Liver (tissue), 9 donors: ENCODE data around the gene WDR11. TPM values are rescaled to one million over a fixed set of nuclear protein-coding genes. Genes with fewer than 3 reads are reported as not detected.

ENCODE experiments used
- DNase-seq: peaks from one replicate; pipeline ENCODE4 v3.0.0-alpha.2; 2017; ENCODE audit warnings: low spot score
- H3K27ac ChIP-seq, 2 donors: one replicate each; pipeline ENCODE4 v1.7.0; 2013; ENCODE audit warnings: inconsistent platforms in 2 of 2, low read length in 2 of 2, control low read depth in 1 of 2, low read depth in 1 of 2, mild to moderate bottlenecking in 1 of 2
- H3K27me3 ChIP-seq, 4 donors: one replicate each; pipeline versions ENCODE4 v1.6.1 to v1.7.0; 2013; ENCODE audit warnings: low read length in 3 of 4, inconsistent platforms in 1 of 4, mild to moderate bottlenecking in 1 of 4, moderate library complexity in 1 of 4; ENCODE audit not compliant: control insufficient read depth in 4 of 4, insufficient read depth in 4 of 4
- H3K36me3 ChIP-seq, 4 donors: one replicate each; pipeline versions ENCODE4 v1.6.1 to v1.7.0; 2013; ENCODE audit warnings: low read length in 3 of 4, mild to moderate bottlenecking in 3 of 4, low read depth in 1 of 4, moderate library complexity in 1 of 4; ENCODE audit not compliant: control insufficient read depth in 4 of 4, insufficient read depth in 3 of 4
- H3K4me1 ChIP-seq, 4 donors: one replicate each; pipeline versions ENCODE4 v1.6.1 to v1.7.0; 2013; ENCODE audit warnings: low read length in 3 of 4, mild to moderate bottlenecking in 3 of 4, moderate library complexity in 1 of 4; ENCODE audit not compliant: control insufficient read depth in 4 of 4, insufficient read depth in 4 of 4
- H3K4me3 ChIP-seq, 3 donors: one replicate each; pipeline versions ENCODE4 v1.6.1 to v1.7.0; 2013; ENCODE audit warnings: low read length in 3 of 3, control low read depth in 1 of 3, low read depth in 1 of 3, mild to moderate bottlenecking in 1 of 3
- H3K9ac ChIP-seq, 2 donors: one replicate each; pipeline ENCODE4 v1.7.0; 2013; ENCODE audit warnings: low read length in 2 of 2, mild to moderate bottlenecking in 2 of 2, moderate library complexity in 2 of 2, control low read depth in 1 of 2, low read depth in 1 of 2
- H3K9me3 ChIP-seq, 4 donors: one replicate each; pipeline versions ENCODE4 v1.6.1 to v1.7.0; 2013; ENCODE audit warnings: low read length in 3 of 4; ENCODE audit not compliant: control insufficient read depth in 4 of 4
- ATF3 ChIP-seq: IDR thresholded peaks from 2 replicates; pipeline ENCODE4 v1.6.1; 2016; ENCODE audit warnings: antibody characterized with exemption
- CTCF ChIP-seq: fragments of 150-350 bp; IDR thresholded peaks from 2 replicates; pipeline ENCODE4 v1.5.1; 2017; ENCODE audit warnings: improper control_type of control experiment, low read depth, low read length; ENCODE audit not compliant: missing input control
- EGR1 ChIP-seq, 2 donors: IDR thresholded peaks; 2 replicates each; pipeline ENCODE4 v1.6.1; 2016 to 2018; ENCODE audit warnings: antibody characterized with exemption in 2 of 2, low read depth in 2 of 2
- FOXA2 ChIP-seq: IDR thresholded peaks from 2 replicates; pipeline ENCODE4 v1.6.1; 2016; ENCODE audit warnings: antibody characterized with exemption
- HNF4A ChIP-seq, 2 donors: conservative IDR thresholded peaks; 2 replicates each; pipeline ENCODE4 v1.6.1; 2016; ENCODE audit warnings: antibody characterized with exemption in 2 of 2, mild to moderate bottlenecking in 2 of 2
- MAX ChIP-seq: IDR thresholded peaks from 2 replicates; pipeline ENCODE4 v1.6.1; 2016; ENCODE audit warnings: antibody characterized with exemption
- NR2F2 ChIP-seq: IDR thresholded peaks from 2 replicates; pipeline ENCODE4 v1.6.1; 2016; ENCODE audit warnings: antibody characterized with exemption
- RAD21 ChIP-seq, 2 donors: IDR thresholded peaks; 2 replicates each; pipeline ENCODE4 v1.6.1; 2016; ENCODE audit warnings: antibody characterized with exemption in 2 of 2, mild to moderate bottlenecking in 2 of 2
- REST ChIP-seq: IDR thresholded peaks from 2 replicates; pipeline ENCODE4 v1.6.1; 2016; ENCODE audit warnings: antibody characterized with exemption, mild to moderate bottlenecking
- TAF1 ChIP-seq: conservative IDR thresholded peaks from 2 replicates; pipeline ENCODE4 v1.6.1; 2016; ENCODE audit warnings: antibody characterized with exemption, mild to moderate bottlenecking
- WGBS: extraction: QIAGEN DNeasy Blood & Tissue Kit; methylation state at CpG from one replicate; pipeline ENCODE4 v1.1.7; 2013; 5-methylcytosine and 5-hydroxymethylcytosine counted together
- polyA plus RNA-seq, 2 donors: library from polyadenylated mRNA; stranded (reverse) in 1 of 2; unstranded in 1 of 2; fragments of 200-250 nt in 1 of 2; fragments of >200 nt in 1 of 2; fragmentation: Nextera tagmentation in 1 of 2; extraction: Ambion mirVana in 1 of 2; gene quantifications; one replicate each; pipeline versions ENCODE4 v1.2.1 to v1.2.3, GENCODE V29; 2013 to 2015
- total RNA-seq, 2 donors: library from RNA; depleted of rRNA; stranded (reverse); fragments of >200 nt; gene quantifications; one replicate each; pipeline ENCODE4 v1.2.3, GENCODE V29; 2014
- donor health status: healthy.
- donor health status: healthy.
- donor health status: healthy.
- donor health status: healthy.
- donor health status: healthy.

Gene WDR11
- total and polyA plus RNA-seq, 4 donors, result 12.5 to 51.0 (median 21.0) TPM

GRCh38 chr10:120953897-120954296 is 102.7 kb downstream of the WDR11 start:
- TF ChIP-seq EGR1 (IDR thresholded peaks at IDR 0.05; ENCODE audit: low read depth in 2 of 2), result no peak
- TF ChIP-seq RAD21 (IDR thresholded peaks at IDR 0.05), result no peak
- TF ChIP-seq TAF1, result no peak
- TF ChIP-seq REST, result no peak
- no peak for TF ChIP-seq ATF3
- no peak for TF ChIP-seq NR2F2
- no peak for TF ChIP-seq FOXA2
- TF ChIP-seq MAX, result no peak
- TF ChIP-seq HNF4A (conservative IDR thresholded peaks at IDR 0.05), result no peak
- no peak for TF ChIP-seq CTCF
- 87% methylated on average over 1 of the region's 1 CpG for WGBS
- Histone ChIP-seq H3K27ac (no peak overlapping the region), H3K4me1 (peaks cover 2 to 11% (median 9%) of the 10 kb centered on the region in 4 donors), H3K9ac (no peak overlapping the region), H3K27me3 (peaks cover 0 to 13% (median 4%) of the 10 kb centered on the region in 4 donors), H3K4me3 (no peak overlapping the region), H3K36me3 (no peaks in the 10 kb centered on the region), H3K9me3 (peaks cover 3 to 15% (median 10%) of the 10 kb centered on the region in 4 donors)
- DNase-seq, result no peak
